ENCODE results near the gene PSENEN.

The PSENEN gene

GRCh38 chr19:35734889-35735288 lies 10.6 kb upstream of the PSENEN start:
- Histone ChIP-seq H3K9me3 (ENCODE audit: low read depth, low read length) (no peaks in the 10 kb centered on the region), H3K9ac (ENCODE audit: insufficient read length) (no peak overlapping the region), H3K36me3 (ENCODE audit: insufficient read depth, low read length) (peaks cover 51% of the 10 kb centered on the region; the same call in 1 of the 2 replicates), H3K4me3 (no peak overlapping the region), H3K27ac (no peak overlapping the region)
- DNase-seq (ENCODE audit: low read depth, low spot score) = no peak
- TF ChIP-seq POLR2AphosphoS5 (IDR thresholded peaks at IDR 0.05; ENCODE audit: borderline replicate concordance, low read depth, low read length) (no peak), EZH2 (IDR thresholded peaks at IDR 0.05) (no peak), FOXP2 (optimal IDR thresholded peaks at IDR 0.05; ENCODE audit: control extremely low read depth, extremely low read length, insufficient read depth) (no peak)

GRCh38 chr19:35736913-35737886 lies 8.3 kb upstream of the PSENEN start:
- H3K9me3 ChIP-seq (ENCODE audit: low read depth, low read length) = no peaks in the 10 kb centered on the region
- DNase-seq (ENCODE audit: low read depth, low spot score) = no peak
- H3K4me3 ChIP-seq = no peak overlapping the region
- no peak for TF ChIP-seq POLR2AphosphoS5 (IDR thresholded peaks at IDR 0.05; ENCODE audit: borderline replicate concordance, low read depth, low read length)
- no peak for TF ChIP-seq EZH2 (IDR thresholded peaks at IDR 0.05)
- no peak for TF ChIP-seq FOXP2 (optimal IDR thresholded peaks at IDR 0.05; ENCODE audit: control extremely low read depth, extremely low read length, insufficient read depth)
- H3K9ac ChIP-seq (ENCODE audit: insufficient read length) = no peak overlapping the region
- no peak overlapping the region for H3K27ac ChIP-seq
- peaks cover 37% of the 10 kb centered on the region; the same call in 1 of the 2 replicates for H3K36me3 ChIP-seq (ENCODE audit: insufficient read depth, low read length)

- Histone ChIP-seq H3K36me3 (ENCODE audit: insufficient read depth, low read length) (peaks cover 32% of the 10 kb centered on the region; the same call in 1 of the 2 replicates), H3K9me3 (ENCODE audit: low read depth, low read length) (no peaks in the 10 kb centered on the region), H3K4me3 (no peak overlapping the region), H3K27ac (no peak overlapping the region), H3K9ac (ENCODE audit: insufficient read length) (no peak overlapping the region)
- no peak for TF ChIP-seq POLR2AphosphoS5 (IDR thresholded peaks at IDR 0.05; ENCODE audit: borderline replicate concordance, low read depth, low read length)
- no peak for TF ChIP-seq EZH2 (IDR thresholded peaks at IDR 0.05)
- TF ChIP-seq FOXP2 (optimal IDR thresholded peaks at IDR 0.05; ENCODE audit: control extremely low read depth, extremely low read length, insufficient read depth) = no peak
- no peak for DNase-seq (ENCODE audit: low read depth, low spot score)
These were observed 7.2 kb upstream of the PSENEN start for GRCh38 chr19:35738021-35738886.

DNA sequence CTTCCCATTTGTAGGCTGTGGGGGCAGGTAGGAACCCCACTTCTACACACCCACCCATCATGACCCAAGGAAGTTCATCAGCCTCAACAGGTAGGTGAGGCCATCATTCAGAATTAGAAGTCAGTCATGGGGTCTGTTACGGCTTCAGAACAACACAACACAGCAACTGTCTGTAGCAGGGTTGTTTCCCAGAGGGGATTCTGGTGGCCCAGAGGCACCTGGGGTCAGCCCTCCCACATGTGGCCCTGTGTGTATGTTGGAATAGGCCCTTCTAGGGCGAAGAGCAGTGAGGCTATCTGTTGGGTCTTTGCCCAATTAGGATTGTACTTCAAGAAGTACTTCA lies 6.6 kb upstream of the PSENEN start:
- TF ChIP-seq POLR2AphosphoS5 (IDR thresholded peaks at IDR 0.05; ENCODE audit: borderline replicate concordance, low read depth, low read length) (no peak), FOXP2 (optimal IDR thresholded peaks at IDR 0.05; ENCODE audit: control extremely low read depth, extremely low read length, insufficient read depth) (no peak), EZH2 (IDR thresholded peaks at IDR 0.05) (no peak)
- Histone ChIP-seq H3K36me3 (ENCODE audit: insufficient read depth, low read length) (peaks cover 33% of the 10 kb centered on the region; the same call in 1 of the 2 replicates), H3K9ac (ENCODE audit: insufficient read length) (no peak overlapping the region), H3K9me3 (ENCODE audit: low read depth, low read length) (no peaks in the 10 kb centered on the region), H3K27ac (no peak overlapping the region), H3K4me3 (no peak overlapping the region)
- DNase-seq (ENCODE audit: low read depth, low spot score) = no peak

- no peak for TF ChIP-seq FOXP2 (optimal IDR thresholded peaks at IDR 0.05; ENCODE audit: control extremely low read depth, extremely low read length, insufficient read depth)
- TF ChIP-seq POLR2AphosphoS5 (IDR thresholded peaks at IDR 0.05; ENCODE audit: borderline replicate concordance, low read depth, low read length) = peak; percentile 15; the same call in 1 of the 2 replicates
- no peak overlapping the region for H3K27ac ChIP-seq
- H3K36me3 ChIP-seq (ENCODE audit: insufficient read depth, low read length) = peaks cover 33% of the 10 kb centered on the region; the same call in 1 of the 2 replicates
- H3K9ac ChIP-seq (ENCODE audit: insufficient read length) = no peak overlapping the region
- peak overlapping the region; percentile 86 for H3K4me3 ChIP-seq
- DNase-seq (ENCODE audit: low read depth, low spot score) = no peak
- H3K9me3 ChIP-seq (ENCODE audit: low read depth, low read length) = no peaks in the 10 kb centered on the region
These were observed 6.0 kb upstream of the PSENEN start for GRCh38 chr19:35739275-35740107.

DNA sequence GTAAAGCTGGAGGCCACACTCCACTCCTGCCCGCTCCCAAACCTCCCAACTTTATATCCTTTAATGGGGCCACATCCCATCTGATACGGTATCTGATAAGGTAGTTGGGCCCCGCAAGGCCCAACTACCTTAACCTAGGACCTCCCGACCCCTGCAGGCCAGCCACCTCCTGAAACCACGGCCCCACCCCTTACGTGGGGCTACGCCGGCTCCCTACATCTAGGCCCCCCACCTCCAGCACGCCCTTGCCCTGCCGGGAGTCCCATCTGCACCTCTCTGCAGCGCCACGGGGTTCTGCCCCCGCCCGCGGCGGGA lies 5.4 kb upstream of the PSENEN start:
- no peak for DNase-seq (ENCODE audit: low read depth, low spot score)
- Histone ChIP-seq H3K27ac (no peak overlapping the region), H3K9me3 (ENCODE audit: low read depth, low read length) (no peaks in the 10 kb centered on the region), H3K9ac (ENCODE audit: insufficient read length) (peak overlapping the region; percentile 76), H3K36me3 (ENCODE audit: insufficient read depth, low read length) (peaks cover 29% of the 10 kb centered on the region; the same call in 1 of the 2 replicates), H3K4me3 (peak overlapping the region; percentile 86)
- TF ChIP-seq FOXP2 (optimal IDR thresholded peaks at IDR 0.05; ENCODE audit: control extremely low read depth, extremely low read length, insufficient read depth) (no peak), POLR2AphosphoS5 (IDR thresholded peaks at IDR 0.05; ENCODE audit: borderline replicate concordance, low read depth, low read length) (0 out of 2 replicates have a peak, but pooled peaks have one; percentile 4), EZH2 (IDR thresholded peaks at IDR 0.05) (no peak)

GRCh38 chr19:35740423-35741202 lies 4.8 kb upstream of the PSENEN start:
- DNase-seq (ENCODE audit: low read depth, low spot score) = peak; percentile 76
- H3K9me3 ChIP-seq (ENCODE audit: low read depth, low read length) = no peaks in the 10 kb centered on the region
- H3K27ac ChIP-seq = peak overlapping the region; percentile 69; the same call in 1 of the 2 replicates
- peak overlapping the region; percentile 86 for H3K4me3 ChIP-seq
- peaks cover 29% of the 10 kb centered on the region; the same call in 1 of the 2 replicates for H3K36me3 ChIP-seq (ENCODE audit: insufficient read depth, low read length)
- H3K9ac ChIP-seq (ENCODE audit: insufficient read length) = peak overlapping the region; percentile 76
- TF ChIP-seq FOXP2 (optimal IDR thresholded peaks at IDR 0.05; ENCODE audit: control extremely low read depth, extremely low read length, insufficient read depth) = no peak
- no peak for TF ChIP-seq EZH2 (IDR thresholded peaks at IDR 0.05)
- peak; percentile 86 for TF ChIP-seq POLR2AphosphoS5 (IDR thresholded peaks at IDR 0.05; ENCODE audit: borderline replicate concordance, low read depth, low read length)

All from SK-N-MC (cell line).